Measurements from ENCODE around the gene LBP. TPM values are rescaled to one million over a fixed set of nuclear protein-coding genes. Genes with fewer than 3 reads are reported as not detected.

The LBP gene
- total and polyA plus RNA-seq, 10 donors: 0.09 to 0.13 (median 0.11) TPM; not detected in 7

GRCh38 chr20:38317422-38317821 lies 28.9 kb upstream of the LBP start:
- H3K4me3 ChIP-seq: no peak overlapping the region
- peaks cover 0 to 39% (median 0%) of the 10 kb centered on the region in 7 donors for H3K27me3 ChIP-seq (replicated peaks in 1 of 7)
- H3K27ac ChIP-seq: no peak overlapping the region
- H3K9me3 ChIP-seq: no peaks in the 10 kb centered on the region
- intact Hi-C loops (cut with DNase I; ENCODE audit: low total_unique reads): no loop called here
- H3K4me1 ChIP-seq: no peaks in the 10 kb centered on the region
- H3K36me3 ChIP-seq: peaks cover 0 to 57% (median 0%) of the 10 kb centered on the region in 6 donors
- DNase-seq: no peak
- TF ChIP-seq POLR2AphosphoS5 (IDR thresholded peaks at IDR 0.05) (no peak), CTCF (IDR thresholded peaks at IDR 0.05 in 8 of 11, conservative IDR thresholded peaks at IDR 0.05 in 3 of 11) (no peak), POLR2A (IDR thresholded peaks at IDR 0.05) (no peak)
- 71 to 81% (median 72%) methylated on average over 3 of the region's 3 CpGs for WGBS, 5 donors

DNA sequence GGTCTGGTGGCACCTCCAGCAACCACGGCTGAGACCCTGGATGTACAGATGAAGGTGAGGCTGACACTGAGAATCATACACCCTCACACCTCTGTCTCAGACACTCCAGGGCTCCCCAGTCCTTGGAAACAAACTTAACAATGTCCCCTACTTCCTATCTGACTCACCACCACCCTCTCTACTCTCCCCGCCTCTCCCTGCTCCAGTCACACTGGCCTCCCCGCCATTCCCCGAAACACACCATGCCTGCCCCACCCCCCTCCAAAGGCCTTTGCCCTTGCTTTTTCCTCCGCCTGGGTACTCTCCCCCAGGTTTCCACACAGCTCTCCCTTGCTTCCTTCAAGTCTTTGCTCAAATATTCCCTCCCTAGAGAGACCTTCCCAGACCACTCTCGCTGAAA lies 26.1 kb upstream of the LBP start:
- TF ChIP-seq POLR2AphosphoS5 (IDR thresholded peaks at IDR 0.05) (no peak), CTCF (IDR thresholded peaks at IDR 0.05 in 8 of 11, conservative IDR thresholded peaks at IDR 0.05 in 3 of 11) (no peak)
- Histone ChIP-seq H3K27me3 (replicated peaks in 1 of 7) (peaks cover 0 to 39% (median 0%) of the 10 kb centered on the region in 7 donors), H3K4me1 (no peaks in the 10 kb centered on the region), H3K9me3 (no peaks in the 10 kb centered on the region), H3K4me3 (no peak overlapping the region), H3K36me3 (peaks cover 0 to 75% (median 0%) of the 10 kb centered on the region in 6 donors), H3K27ac (no peak overlapping the region)
- intact Hi-C loops (cut with DNase I; ENCODE audit: low total_unique reads): no loop called here
- no peak for DNase-seq
- 44 to 56% (median 53%) methylated on average over 6 of the region's 6 CpGs for WGBS, 5 donors

GRCh38 chr20:38321959-38322598 lies 24.2 kb upstream of the LBP start:
- WGBS, 5 donors: 3 to 6% (median 4%) methylated on average over 5 of the region's 5 CpGs
- TF ChIP-seq CTCF (IDR thresholded peaks at IDR 0.05 in 8 of 11, conservative IDR thresholded peaks at IDR 0.05 in 3 of 11) (peak in 9 of 11 experiments; percentile 19 to 60 (median 47)), POLR2A (IDR thresholded peaks at IDR 0.05) (no peak)
- intact Hi-C loops (cut with DNase I; ENCODE audit: low total_unique reads): no loop called here
- Histone ChIP-seq H3K4me3 (no peak overlapping the region), H3K4me1 (no peaks in the 10 kb centered on the region), H3K36me3 (peaks cover 0 to 76% (median 0%) of the 10 kb centered on the region in 6 donors), H3K9me3 (no peaks in the 10 kb centered on the region), H3K27me3 (replicated peaks in 1 of 7) (peaks cover 0 to 31% (median 0%) of the 10 kb centered on the region in 7 donors), H3K27ac (no peak overlapping the region)
- DNase-seq: no peak

- intact Hi-C loops (cut with DNase I; ENCODE audit: low total_unique reads): no loop called here
- Histone ChIP-seq H3K9me3 (no peaks in the 10 kb centered on the region), H3K36me3 (peaks cover 0 to 79% (median 0%) of the 10 kb centered on the region in 6 donors), H3K4me3 (no peak overlapping the region), H3K27me3 (replicated peaks in 1 of 7) (peaks cover 0 to 36% (median 0%) of the 10 kb centered on the region in 7 donors), H3K27ac (no peak overlapping the region), H3K4me1 (no peaks in the 10 kb centered on the region)
- DNase-seq: no peak
- WGBS, 5 donors: 88 to 97% (median 93%) methylated on average over 2 to 3 of the region's 3 CpGs
- no peak for TF ChIP-seq POLR2A (IDR thresholded peaks at IDR 0.05)
- TF ChIP-seq POLR2AphosphoS5 (IDR thresholded peaks at IDR 0.05): no peak
- no peak for TF ChIP-seq CTCF (IDR thresholded peaks at IDR 0.05 in 8 of 11, conservative IDR thresholded peaks at IDR 0.05 in 3 of 11)
Measured at GRCh38 chr20:38324159-38324558, 22.1 kb upstream of the LBP start.

Measured in spleen (tissue), 11 donors.